K562 treated with DMSO at 1 percent for 48 hours (cell line): ENCODE measurements around the gene SLC6A8. TPM values are rescaled to one million over a fixed set of nuclear protein-coding genes. Genes with fewer than 3 reads are reported as not detected.

Experiments used
- total RNA-seq: library from RNA; unstranded; fragments of 300-600 nt; gene quantifications from 2 replicates; pipeline ENCODE4 v1.2.3, GENCODE V29; 2022; ENCODE audit warnings: low replicate concordance; ENCODE audit errors: extremely low read depth

Gene SLC6A8
- not detected in 2 replicates for total RNA-seq

GRCh38 chrX:153687121-153688039 lies at the start of gene SLC6A8:
Gene SLC6A8 (plus strand): TSS chrX:153687926. CDS start chrX:153688575, 649 bp downstream.

GRCh38 chrX:153646620-153647373 lies 40.9 kb upstream of the SLC6A8 start, which contains the start of gene DUSP9:
Gene DUSP9 (plus strand): TSS chrX:153647203. CDS start chrX:153647954, 751 bp downstream.

GRCh38 chrX:153673428-153674218 lies 14.1 kb upstream of the SLC6A8 start, which contains the start of gene PNCK:
Gene PNCK (minus strand): TSS chrX:153673813. CDS start chrX:153673076, 737 bp downstream.

GRCh38 chrX:153724252-153725038 lies 36.7 kb downstream of the SLC6A8 start, which contains the start of the genes ABCD1 and BCAP31:
Gene ABCD1 (plus strand): TSS chrX:153724856. CDS start chrX:153725267, 411 bp downstream.
Gene BCAP31 (minus strand): TSS chrX:153724387. CDS start chrX:153723244, 1,143 bp downstream.

Other genes starting within 250 kb of the SLC6A8 start
- not detected in 2 replicates for gene TREX2, start 241.9 kb upstream of the SLC6A8 start, total RNA-seq
- gene HAUS7, start 217.3 kb upstream of the SLC6A8 start, total RNA-seq = not detected in 2 replicates
- not detected in 2 replicates for gene BGN, start 192.9 kb upstream of the SLC6A8 start, total RNA-seq
- not detected in 2 replicates for gene ATP2B3, start 170.3 kb upstream of the SLC6A8 start, total RNA-seq
- gene CCNQ, start 88.8 kb upstream of the SLC6A8 start, total RNA-seq = not detected in 2 replicates
- gene DUSP9, start 40.7 kb upstream of the SLC6A8 start, total RNA-seq = not detected in 2 replicates
- gene PNCK, start 14.1 kb upstream of the SLC6A8 start, total RNA-seq = not detected in 2 replicates
- gene BCAP31, start 36.5 kb downstream of the SLC6A8 start, total RNA-seq = 306 TPM in 1 of 2 replicates, not detected in the other
- gene ABCD1, start 36.9 kb downstream of the SLC6A8 start, total RNA-seq = not detected in 2 replicates
- gene PLXNB3, start 76.3 kb downstream of the SLC6A8 start, total RNA-seq = not detected in 2 replicates
- gene SRPK3, start 93.1 kb downstream of the SLC6A8 start, total RNA-seq = not detected in 2 replicates
- gene IDH3G, start 106.4 kb downstream of the SLC6A8 start, total RNA-seq = not detected in 2 replicates
- 1,814 TPM in 1 of 2 replicates, not detected in the other for gene SSR4, start 106.7 kb downstream of the SLC6A8 start, total RNA-seq
- not detected in 2 replicates for gene PDZD4, start 142.6 kb downstream of the SLC6A8 start, total RNA-seq
- gene L1CAM, start 198.2 kb downstream of the SLC6A8 start, total RNA-seq = not detected in 2 replicates
- not detected in 2 replicates for gene AVPR2, start 216.7 kb downstream of the SLC6A8 start, total RNA-seq
- not detected in 2 replicates for gene ARHGAP4, start 238.3 kb downstream of the SLC6A8 start, total RNA-seq
- not detected in 2 replicates for gene NAA10, start 247.1 kb downstream of the SLC6A8 start, total RNA-seq